Mesothelial cell of epicardium (in vitro differentiated cells): ENCODE data around the gene CDH23. TPM values are rescaled to one million over a fixed set of nuclear protein-coding genes. Genes with fewer than 3 reads are reported as not detected.
A peak's percentile ranks its signal among the peaks of the same experiment; 100 is the strongest.

Source experiments
- DNase-seq, 2 experiments: peaks; one replicate each; pipeline ENCODE4 v3.0.0; 2021; ENCODE audit warnings: low spot score in 2 of 2; ENCODE audit not compliant: unreplicated experiment in 2 of 2
- H3K27ac Mint-ChIP-seq: 2 replicates; pipeline ENCODE4 v1.8.0; 2021; ENCODE audit warnings: mixed read lengths
- H3K27me3 Mint-ChIP-seq: 2 replicates; pipeline ENCODE4 v1.8.0; 2021; ENCODE audit warnings: low read depth, mixed read lengths
- H3K36me3 Mint-ChIP-seq: 2 replicates; pipeline ENCODE4 v1.8.0; 2021; ENCODE audit warnings: mixed read lengths
- H3K4me1 Mint-ChIP-seq: 2 replicates; pipeline ENCODE4 v1.8.0; 2021; ENCODE audit warnings: mixed read lengths
- H3K4me3 Mint-ChIP-seq: 2 replicates; pipeline ENCODE4 v1.8.0; 2021; ENCODE audit warnings: mild to moderate bottlenecking, moderate library complexity, mixed read lengths
- H3K9me3 Mint-ChIP-seq: 2 replicates; pipeline ENCODE4 v1.8.0; 2021; ENCODE audit warnings: mixed read lengths
- CTCF ChIP-seq: fragments of 200-600 bp; sonication (generic); IDR thresholded peaks from one replicate; pipeline ENCODE4 v1.5.0; 2021; ENCODE audit warnings: antibody characterized with exemption; ENCODE audit not compliant: unreplicated experiment
- total RNA-seq: library from RNA; stranded (reverse); gene quantifications from 3 replicates; pipeline ENCODE4 v1.2.1, GENCODE V29; 2021

CDH23 gene
- total RNA-seq, 1 donor from 2014 or later = 2.5 TPM

DNA sequence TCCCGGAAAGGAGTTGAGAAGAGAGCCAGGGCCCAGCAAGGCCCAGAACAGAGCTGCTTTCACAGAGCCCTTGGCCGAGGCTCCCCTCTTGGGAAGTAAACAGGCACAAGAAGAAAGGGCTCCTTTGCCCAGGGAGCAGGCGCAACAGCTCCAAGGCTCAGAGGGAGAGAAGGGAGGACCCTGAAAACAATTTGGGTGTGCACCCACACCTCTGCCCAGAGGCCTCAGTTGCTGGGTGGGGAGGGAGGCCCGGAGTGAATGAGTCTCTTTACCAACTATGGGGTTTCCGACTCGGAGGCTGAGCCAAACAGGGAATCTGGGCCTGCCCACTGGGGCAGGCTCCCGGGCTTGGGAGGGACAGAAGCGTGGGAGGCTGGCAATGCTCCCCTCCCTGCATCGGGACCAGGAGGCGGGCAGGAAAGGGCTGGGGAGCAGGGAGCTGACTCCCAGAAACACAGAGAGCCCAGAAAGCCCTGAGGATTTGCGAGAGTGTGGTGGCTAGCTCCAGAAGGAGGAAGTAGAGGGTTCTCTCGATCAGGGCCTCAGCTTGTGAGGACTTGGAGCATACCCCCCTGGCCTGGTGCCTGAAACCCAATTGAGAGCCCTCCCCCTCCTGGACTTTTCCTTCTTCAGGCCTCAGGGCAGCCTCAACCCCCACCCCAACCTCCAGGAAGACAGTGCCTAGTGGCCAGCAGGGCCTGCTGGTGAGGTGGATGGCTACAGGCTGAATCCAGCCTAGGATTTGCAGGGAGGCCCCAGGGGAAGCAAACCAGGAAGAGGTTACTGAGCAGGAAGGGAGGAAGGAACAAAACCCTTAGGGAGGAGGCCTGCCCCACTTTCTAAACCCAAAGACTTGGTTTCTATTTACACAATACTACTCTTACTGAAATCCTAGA is 316.7 kb downstream of the CDH23 start:
- no peak for DNase-seq
- peak overlapping the region; percentile 90 for H3K27ac Mint-ChIP-seq

GRCh38 chr10:71714031-71714410 is 317.3 kb downstream of the CDH23 start:
- Mint-ChIP-seq H3K9me3 (no peaks in the 10 kb centered on the region), H3K36me3 (no peaks in the 10 kb centered on the region), H3K27me3 (no peaks in the 10 kb centered on the region), H3K4me1 (peaks cover 24% of the 10 kb centered on the region), H3K27ac (peak overlapping the region; percentile 90), H3K4me3 (no peak overlapping the region)
- TF ChIP-seq CTCF = no peak
- no peak for DNase-seq

More for the DNA sequence above, 316.7 kb downstream of the CDH23 start:
- H3K4me3 Mint-ChIP-seq = no peak overlapping the region
- H3K9me3 Mint-ChIP-seq = no peaks in the 10 kb centered on the region
- H3K27me3 Mint-ChIP-seq = no peaks in the 10 kb centered on the region
- H3K4me1 Mint-ChIP-seq = peaks cover 24% of the 10 kb centered on the region
- no peaks in the 10 kb centered on the region for H3K36me3 Mint-ChIP-seq
- no peak for TF ChIP-seq CTCF

GRCh38 chr10:71714592-71714991 is 317.9 kb downstream of the CDH23 start:
- Mint-ChIP-seq H3K4me1 (peaks cover 23% of the 10 kb centered on the region), H3K9me3 (no peaks in the 10 kb centered on the region), H3K4me3 (no peak overlapping the region), H3K36me3 (no peaks in the 10 kb centered on the region), H3K27ac (no peak overlapping the region), H3K27me3 (no peaks in the 10 kb centered on the region)
- TF ChIP-seq CTCF = no peak
- no peak for DNase-seq

DNA sequence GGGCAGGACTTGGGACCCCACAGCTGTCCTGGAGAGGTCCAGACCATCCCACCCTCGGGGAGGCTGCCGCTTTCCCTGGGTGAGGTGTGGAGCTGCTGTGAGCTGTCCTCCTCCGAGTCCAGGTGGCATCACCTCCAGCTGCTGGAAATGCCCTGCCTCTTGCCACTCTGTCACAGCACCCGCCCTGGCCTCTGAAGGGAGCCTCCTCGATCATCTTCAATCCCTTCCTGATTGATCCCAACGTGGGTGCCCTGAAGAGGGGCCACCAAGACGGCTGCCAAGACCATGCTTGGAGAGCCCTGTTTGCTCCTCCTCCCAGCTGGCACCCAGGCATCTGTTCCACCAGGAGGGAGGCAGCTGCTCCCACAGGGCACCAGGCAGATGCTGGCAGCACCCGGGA is 318.3 kb downstream of the CDH23 start:
- no peak for TF ChIP-seq CTCF
- Mint-ChIP-seq H3K9me3 (no peaks in the 10 kb centered on the region), H3K27me3 (no peaks in the 10 kb centered on the region), H3K27ac (no peak overlapping the region), H3K4me1 (peaks cover 22% of the 10 kb centered on the region), H3K4me3 (no peak overlapping the region), H3K36me3 (no peaks in the 10 kb centered on the region)
- DNase-seq = no peak

DNA sequence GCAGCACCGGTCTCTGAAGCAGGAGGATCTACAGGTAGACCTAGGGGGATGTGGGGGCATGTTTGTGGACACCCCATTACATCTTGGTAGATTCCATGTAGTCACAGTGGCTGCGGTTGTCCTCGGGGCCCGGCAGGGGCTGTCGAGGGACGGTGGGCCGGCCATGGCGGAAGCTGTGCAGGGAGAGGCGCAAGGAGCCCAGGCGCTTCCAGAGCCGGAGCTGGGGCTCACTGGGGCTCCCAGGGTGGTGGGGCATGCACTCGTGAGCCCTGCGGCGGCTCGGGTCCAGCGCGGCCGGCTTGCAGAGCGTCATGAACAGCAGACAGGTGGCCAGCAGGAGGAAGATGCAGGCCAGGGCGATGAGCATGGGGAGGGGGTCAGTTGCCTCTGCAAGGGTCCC is 319.1 kb downstream of the CDH23 start:
- TF ChIP-seq CTCF = no peak
- no peak overlapping the region for H3K4me3 Mint-ChIP-seq
- peaks cover 22% of the 10 kb centered on the region for H3K4me1 Mint-ChIP-seq
- no peaks in the 10 kb centered on the region for H3K9me3 Mint-ChIP-seq
- no peak for DNase-seq
- H3K27ac Mint-ChIP-seq = no peak overlapping the region
- H3K27me3 Mint-ChIP-seq = no peaks in the 10 kb centered on the region
- H3K36me3 Mint-ChIP-seq = no peaks in the 10 kb centered on the region
